PC-3 (cell line): ENCODE data around the gene CBARP. TPM values are rescaled to one million over a fixed set of nuclear protein-coding genes. Genes with fewer than 3 reads are reported as not detected.
A peak's percentile ranks its signal among the peaks of the same experiment; 100 is the strongest.

Source experiments
- ATAC-seq: fragments of 200-7000 bp; cut with Tn5 transposase; 2 replicates; pipeline ENCODE4 v1.9.1; 2020; ENCODE audit warnings: mild to moderate bottlenecking, moderate library complexity
- BruUV-seq: library from RNA; stranded (reverse); fragments of 400-500 nt; replicated peaks from 2 replicates; lab custom pipeline; 2021; lab: Mats Ljungman, UMichigan
- CTCF ChIA-PET: fragments of 300-600 bp; sonication (Branson Sonifier 250); formaldehyde crosslinking; loops from one replicate; lab custom pipeline; 2022; ENCODE audit warnings: antibody characterized with exemption; lab: Charles Lee
- POLR2A ChIA-PET: fragments of 300-600 bp; sonication (Branson Sonifier 250); formaldehyde crosslinking; loops from one replicate; lab custom pipeline; 2022; ENCODE audit warnings: antibody characterized with exemption; ENCODE audit not compliant: unreplicated experiment; lab: Charles Lee
- DNase-seq: peaks from one replicate; pipeline ENCODE4 v3.0.0-alpha.2; 2015
- H2AFZ ChIP-seq: fragments of 300-600 bp; sonication (generic); 2 replicates; pipeline ENCODE4 v1.6.0; 2016; ENCODE audit warnings: antibody characterized with exemption, low read length
- H3F3A ChIP-seq: fragments of 300-600 bp; sonication (generic); one replicate; pipeline ENCODE4 v1.6.0; 2017; ENCODE audit warnings: antibody characterized with exemption, low read length, control low read depth, mild to moderate bottlenecking; ENCODE audit not compliant: unreplicated experiment
- H3K27ac ChIP-seq: fragments of 300-600 bp; sonication (generic); 2 replicates; pipeline ENCODE4 v1.5.1; 2016; ENCODE audit warnings: mild to moderate bottlenecking, low read length
- H3K27me3 ChIP-seq: fragments of 300-600 bp; sonication (generic); 2 replicates; pipeline ENCODE4 v1.6.1; 2016; ENCODE audit warnings: low read length, mixed read lengths
- H3K36me3 ChIP-seq: fragments of 300-600 bp; sonication (generic); 2 replicates; pipeline ENCODE4 v1.6.1; 2016; ENCODE audit warnings: low read depth, mixed run types, low read length, mixed read lengths
- H3K4me1 ChIP-seq: fragments of 300-600 bp; sonication (generic); 2 replicates; pipeline ENCODE4 v1.5.1; 2016; ENCODE audit warnings: low read length; ENCODE audit not compliant: insufficient read depth
- H3K4me2 ChIP-seq: fragments of 300-600 bp; sonication (generic); 2 replicates; pipeline ENCODE4 v1.6.0; 2016; ENCODE audit warnings: low read length
- H3K4me3 ChIP-seq: fragments of 300-600 bp; sonication (generic); 2 replicates; pipeline ENCODE4 v1.5.1; 2016; ENCODE audit warnings: mild to moderate bottlenecking, low read length, mixed read lengths
- H3K79me2 ChIP-seq: fragments of 300-600 bp; sonication (generic); 2 replicates; pipeline ENCODE4 v1.6.1; 2017; ENCODE audit warnings: low read length, mixed read lengths
- H3K9ac ChIP-seq: fragments of 300-600 bp; sonication (generic); 2 replicates; pipeline ENCODE4 v1.6.0; 2016; ENCODE audit warnings: mild to moderate bottlenecking, low read length
- H3K9me2 ChIP-seq: fragments of 300-600 bp; sonication (generic); replicated peaks from 2 replicates; pipeline ENCODE4 v1.6.1; 2016; ENCODE audit warnings: mixed run types, low read length, mixed read lengths
- H3K9me3 ChIP-seq: fragments of 300-600 bp; sonication (generic); 2 replicates; pipeline ENCODE4 v1.6.1; 2016; ENCODE audit warnings: low read length, mixed read lengths
- H4K20me1 ChIP-seq: fragments of 300-600 bp; sonication (generic); 2 replicates; pipeline ENCODE4 v1.6.1; 2016; ENCODE audit warnings: low read length, mixed read lengths
- EZH2 ChIP-seq: fragments of 300-600 bp; sonication (generic); IDR thresholded peaks from one replicate; pipeline ENCODE4 v1.6.1; 2017; ENCODE audit warnings: antibody characterized with exemption, mild to moderate bottlenecking, low read length; ENCODE audit not compliant: unreplicated experiment
- EZH2phosphoT487 ChIP-seq: fragments of 300-600 bp; sonication (generic); IDR thresholded peaks from 2 replicates; pipeline ENCODE4 v1.6.1; 2018; ENCODE audit warnings: mild to moderate bottlenecking, antibody characterized with exemption, low read length, borderline replicate concordance
- intact Hi-C: fragments of 100-400 bp; cut with micrococcal nuclease; formaldehyde crosslinking; loops from 2 replicates; pipeline ENCODE4 v1.9.0; 2023
- total RNA-seq: library from RNA; depleted of rRNA; stranded (reverse); fragments of >200 nt; gene quantifications from 2 replicates; pipeline ENCODE4 v1.2.3, GENCODE V29; 2014
- TF ChIP-seq, protein P1 (sequence below): fragments of 300-600 bp; sonication (generic); conservative IDR thresholded peaks from 2 replicates; pipeline ENCODE4 v1.5.1; 2017; ENCODE audit warnings: antibody characterized with exemption, low read depth, mild to moderate bottlenecking, low read length

The CBARP gene
- total RNA-seq, 1 experiment from 2014 or later = 3.3 TPM

- CTCF ChIA-PET = interaction anchor here (0.9 kb wide), 1 partner anchor 17 kb away, joined by 4 read pairs; no protein-coding TSS in a partner anchor
Observed at GRCh38 chr19:1261798-1262622, 24.2 kb upstream of the CBARP start.

GRCh38 chr19:1261538-1261797 lies 23.7 kb upstream of the CBARP start:
- ChIA-PET CTCF (no interaction called here), POLR2A (no interaction called here)
- Histone ChIP-seq H3K9me2 (no peaks in the 10 kb centered on the region), H3K9me3 (no peaks in the 10 kb centered on the region), H3K9ac (peak overlapping the region; percentile 94), H3K79me2 (peaks cover 12% of the 10 kb centered on the region), H3K4me2 (peak overlapping the region; percentile 99), H2AFZ (peak overlapping the region; percentile 60), H3F3A (peaks cover 14% of the 10 kb centered on the region), H3K4me3 (peak overlapping the region; percentile 86), H3K27me3 (no peaks in the 10 kb centered on the region), H3K36me3 (peaks cover 7% of the 10 kb centered on the region; the same call in 1 of the 2 replicates), H4K20me1 (no peaks in the 10 kb centered on the region), H3K4me1 (peaks cover 53% of the 10 kb centered on the region), H3K27ac (peak overlapping the region; percentile 92)
- no peak for ATAC-seq
- intact Hi-C loops = no loop called here
- TF ChIP-seq EZH2phosphoT487 = no peak
- no peak for TF ChIP-seq EZH2
- TF ChIP-seq, protein P1, sequence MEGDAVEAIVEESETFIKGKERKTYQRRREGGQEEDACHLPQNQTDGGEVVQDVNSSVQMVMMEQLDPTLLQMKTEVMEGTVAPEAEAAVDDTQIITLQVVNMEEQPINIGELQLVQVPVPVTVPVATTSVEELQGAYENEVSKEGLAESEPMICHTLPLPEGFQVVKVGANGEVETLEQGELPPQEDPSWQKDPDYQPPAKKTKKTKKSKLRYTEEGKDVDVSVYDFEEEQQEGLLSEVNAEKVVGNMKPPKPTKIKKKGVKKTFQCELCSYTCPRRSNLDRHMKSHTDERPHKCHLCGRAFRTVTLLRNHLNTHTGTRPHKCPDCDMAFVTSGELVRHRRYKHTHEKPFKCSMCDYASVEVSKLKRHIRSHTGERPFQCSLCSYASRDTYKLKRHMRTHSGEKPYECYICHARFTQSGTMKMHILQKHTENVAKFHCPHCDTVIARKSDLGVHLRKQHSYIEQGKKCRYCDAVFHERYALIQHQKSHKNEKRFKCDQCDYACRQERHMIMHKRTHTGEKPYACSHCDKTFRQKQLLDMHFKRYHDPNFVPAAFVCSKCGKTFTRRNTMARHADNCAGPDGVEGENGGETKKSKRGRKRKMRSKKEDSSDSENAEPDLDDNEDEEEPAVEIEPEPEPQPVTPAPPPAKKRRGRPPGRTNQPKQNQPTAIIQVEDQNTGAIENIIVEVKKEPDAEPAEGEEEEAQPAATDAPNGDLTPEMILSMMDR = peak; percentile 19; the same call in 1 of the 2 replicates
- DNase-seq = no peak
- BruUV-seq = TSS peak; percentile 56

More at GRCh38 chr19:1261798-1262622, 24.2 kb upstream of the CBARP start:
- Histone ChIP-seq H3K4me2 (peak overlapping the region; percentile 99), H2AFZ (peak overlapping the region; percentile 60; the same call in 1 of the 2 replicates), H3K9me2 (no peaks in the 10 kb centered on the region), H3K79me2 (peaks cover 12% of the 10 kb centered on the region), H3K4me3 (peak overlapping the region; percentile 86), H3K4me1 (peaks cover 53% of the 10 kb centered on the region), H3K27ac (peak overlapping the region; percentile 92), H3K36me3 (peaks cover 2% of the 10 kb centered on the region; the same call in 1 of the 2 replicates), H3K27me3 (no peaks in the 10 kb centered on the region), H3K9me3 (no peaks in the 10 kb centered on the region), H3K9ac (peak overlapping the region; percentile 94), H3F3A (peaks cover 14% of the 10 kb centered on the region), H4K20me1 (no peaks in the 10 kb centered on the region)
- intact Hi-C loops = no loop called here
- no TSS peak for BruUV-seq
- peak; percentile 8 for ATAC-seq
- TF ChIP-seq, protein P1 = no peak
- TF ChIP-seq EZH2 = no peak
- TF ChIP-seq EZH2phosphoT487 = no peak
- peak; percentile 48 for DNase-seq
- POLR2A ChIA-PET = no interaction called here
